NOMO-1 treated with DMSO at 0.1 percent for 48 hours (cell line): Measurements from ENCODE around the gene PLBD2.

ENCODE experiments used
- DNase-seq: peaks from one replicate; lab custom pipeline; 2025; ENCODE audit not compliant: unreplicated experiment; lab: John Stamatoyannopoulos, UW

Gene PLBD2

GRCh38 chr12:113368331-113368730 lies 9.9 kb downstream of the PLBD2 start:
- DNase-seq = no peak

- no peak for DNase-seq
These were observed 11.1 kb downstream of the PLBD2 start for GRCh38 chr12:113369391-113369985.

GRCh38 chr12:113370923-113371682 lies 12.7 kb downstream of the PLBD2 start:
- no peak for DNase-seq

DNA sequence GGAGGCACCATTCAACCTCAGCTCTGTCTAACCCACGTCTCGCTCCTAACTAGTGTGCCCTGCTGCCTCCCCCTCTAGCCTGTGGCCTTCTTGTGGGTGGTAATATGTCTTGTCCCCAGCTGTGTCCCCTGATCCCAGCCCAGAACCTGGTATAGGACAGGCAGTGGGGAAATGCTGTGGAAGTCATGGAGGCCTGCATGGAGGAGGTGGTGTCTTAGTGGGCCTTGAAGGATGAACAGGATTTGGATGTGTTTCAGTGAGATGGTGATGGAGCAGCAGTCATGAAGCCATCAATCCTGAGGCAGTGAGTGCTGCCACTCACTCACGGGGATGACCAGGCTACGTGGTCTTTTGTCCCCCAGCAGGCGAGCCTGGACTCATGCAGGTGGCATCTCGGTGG lies 13.4 kb downstream of the PLBD2 start:
- DNase-seq = no peak

DNA sequence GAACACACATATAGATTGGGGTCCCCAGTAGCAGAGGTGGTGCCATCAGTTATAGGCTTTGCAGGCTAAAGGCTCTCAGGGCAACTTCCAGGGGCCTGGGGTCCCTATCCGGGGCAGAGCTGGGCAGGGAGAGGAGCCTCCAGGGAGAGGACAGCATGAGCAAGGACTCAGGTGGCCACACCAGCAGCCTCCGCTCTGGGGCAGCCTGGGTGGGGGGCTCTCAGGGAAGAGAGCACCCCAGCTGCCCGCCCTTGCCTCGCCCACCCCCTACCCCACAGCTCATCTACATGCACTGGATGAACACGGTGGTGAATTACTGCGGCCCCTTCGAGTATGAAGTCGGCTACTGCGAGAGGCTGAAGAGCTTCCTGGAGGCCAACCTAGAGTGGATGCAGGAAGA lies 14.0 kb downstream of the PLBD2 start:
- DNase-seq = no peak

- DNase-seq = no peak
These were observed 15.1 kb downstream of the PLBD2 start for GRCh38 chr12:113373440-113373839.

DNA sequence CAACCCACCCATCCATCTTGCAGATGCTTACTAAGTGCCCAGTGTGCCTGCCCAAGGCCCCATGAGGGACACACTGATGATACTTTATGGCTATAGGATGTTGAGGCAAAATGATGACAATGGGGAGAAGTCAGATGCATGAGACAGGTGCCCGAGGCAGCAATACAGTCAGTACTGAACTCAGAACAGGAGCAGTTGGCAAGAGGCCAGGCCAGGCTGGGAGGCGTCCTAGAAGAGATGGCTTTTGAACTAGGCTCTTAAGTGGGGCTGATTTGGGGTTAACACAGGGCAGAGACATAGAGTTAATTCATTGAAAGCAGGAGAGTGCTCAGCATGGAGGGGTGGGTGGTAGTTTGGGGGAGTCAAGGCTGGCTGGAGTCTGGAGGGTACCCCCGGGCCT lies 15.6 kb downstream of the PLBD2 start:
- DNase-seq = no peak

DNA sequence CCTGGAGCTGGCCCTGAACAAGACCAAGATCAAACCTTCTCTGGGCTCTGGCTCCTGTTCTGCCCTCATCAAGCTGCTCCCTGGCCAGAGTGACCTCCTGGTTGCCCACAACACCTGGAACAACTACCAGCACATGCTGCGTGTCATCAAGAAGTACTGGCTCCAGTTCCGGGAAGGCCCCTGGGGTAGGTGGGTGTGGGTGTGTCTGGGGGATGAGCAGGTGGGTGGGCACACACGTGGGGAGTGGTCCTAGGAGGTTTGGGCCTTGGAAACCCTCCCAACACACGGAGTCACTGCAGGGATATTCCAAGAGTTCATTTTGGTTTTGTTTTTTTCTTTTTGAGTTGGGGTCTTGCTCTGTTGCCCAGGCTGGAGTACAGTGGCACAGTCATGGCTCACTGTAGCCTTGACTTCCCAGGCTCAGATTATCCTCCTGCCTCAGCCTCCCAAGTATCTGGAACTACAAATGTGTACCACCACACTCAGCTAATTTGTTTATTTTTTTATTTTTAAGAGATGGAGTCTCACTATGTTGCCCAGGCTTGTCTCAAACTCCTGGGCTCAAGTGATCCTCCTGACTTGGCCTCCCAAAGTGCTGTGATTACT lies 16.5 kb downstream of the PLBD2 start:
- DNase-seq = no peak

- DNase-seq = no peak
These were observed 19.9 kb downstream of the PLBD2 start for GRCh38 chr12:113378291-113378690.

DNA sequence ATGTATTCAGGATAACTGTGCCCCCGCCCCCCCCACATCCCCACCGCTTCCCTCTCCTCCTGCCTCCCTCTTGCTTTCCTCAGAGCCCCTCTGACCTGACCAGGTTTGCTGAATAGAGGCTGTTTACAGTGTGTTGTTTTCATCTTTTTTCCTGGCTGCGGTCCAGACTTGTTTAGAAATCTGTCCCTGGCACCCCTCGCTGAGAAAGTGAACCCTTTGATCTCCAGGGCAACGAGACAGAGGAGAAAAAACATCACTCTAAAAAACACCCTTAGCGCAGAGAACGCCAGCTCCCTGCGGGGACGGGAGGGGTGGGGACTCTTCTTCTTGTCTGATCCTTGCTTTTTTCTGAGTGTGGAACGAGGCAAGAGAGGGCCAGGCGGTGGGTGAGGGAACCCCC lies 22.8 kb downstream of the PLBD2 start:
- no peak for DNase-seq

DNA sequence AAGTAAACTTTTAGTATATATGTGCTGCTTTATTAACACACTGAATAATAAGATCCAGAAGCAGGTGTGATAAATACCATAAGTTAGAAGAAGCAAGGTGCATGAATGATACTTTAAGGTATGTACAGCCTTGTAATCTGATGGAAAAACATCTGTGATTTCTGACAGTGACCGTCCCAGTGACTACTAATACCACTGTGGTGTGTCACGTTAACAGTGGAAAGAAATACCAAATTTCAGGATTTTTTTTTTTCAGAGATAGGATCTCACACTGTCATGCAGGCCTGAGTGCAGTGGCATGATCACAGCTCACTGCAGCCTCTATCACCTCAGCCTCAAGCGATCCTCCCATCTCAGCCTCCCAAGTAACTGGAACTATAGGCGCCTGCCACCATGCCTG lies 23.8 kb downstream of the PLBD2 start:
- no peak for DNase-seq

DNA sequence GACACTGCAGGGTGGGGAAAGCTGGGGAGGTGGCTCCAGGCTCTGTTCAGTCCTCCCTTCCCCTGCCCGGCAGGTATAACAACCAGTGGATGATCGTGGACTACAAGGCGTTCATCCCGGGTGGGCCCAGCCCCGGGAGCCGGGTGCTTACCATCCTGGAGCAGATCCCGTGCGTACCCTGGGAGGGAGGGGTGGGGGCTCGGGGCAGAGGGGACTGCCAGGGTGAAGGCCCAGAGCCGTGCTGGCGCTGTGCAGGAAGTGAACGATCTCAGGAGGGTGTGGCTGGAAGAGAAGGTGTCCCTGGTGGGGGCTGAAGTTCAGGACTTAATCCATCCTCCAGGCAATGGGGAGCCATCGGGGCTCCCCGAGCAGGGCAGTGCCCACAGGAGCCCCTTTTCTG lies 26.4 kb downstream of the PLBD2 start:
- no peak for DNase-seq

GRCh38 chr12:113385282-113385882 lies 27.0 kb downstream of the PLBD2 start:
- no peak for DNase-seq

GRCh38 chr12:113386866-113387566 lies 28.6 kb downstream of the PLBD2 start:
- DNase-seq = no peak

DNA sequence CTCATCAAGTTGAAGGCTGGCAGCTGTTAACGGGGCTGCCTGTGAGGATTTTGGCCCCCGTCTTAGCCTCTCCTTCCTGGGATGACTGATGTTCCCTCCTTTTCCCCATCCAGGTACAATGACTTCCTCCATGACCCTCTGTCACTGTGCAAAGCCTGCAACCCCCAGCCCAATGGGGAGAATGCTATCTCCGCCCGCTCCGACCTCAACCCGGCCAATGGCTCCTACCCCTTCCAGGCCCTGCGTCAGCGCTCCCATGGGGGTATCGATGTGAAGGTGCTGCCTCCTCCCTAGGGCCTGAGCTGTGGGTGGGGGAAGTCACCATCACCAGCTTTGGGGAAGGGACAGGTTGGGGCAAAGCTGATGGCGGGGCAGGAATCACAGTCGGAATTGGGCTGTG lies 29.2 kb downstream of the PLBD2 start:
- no peak for DNase-seq

DNA sequence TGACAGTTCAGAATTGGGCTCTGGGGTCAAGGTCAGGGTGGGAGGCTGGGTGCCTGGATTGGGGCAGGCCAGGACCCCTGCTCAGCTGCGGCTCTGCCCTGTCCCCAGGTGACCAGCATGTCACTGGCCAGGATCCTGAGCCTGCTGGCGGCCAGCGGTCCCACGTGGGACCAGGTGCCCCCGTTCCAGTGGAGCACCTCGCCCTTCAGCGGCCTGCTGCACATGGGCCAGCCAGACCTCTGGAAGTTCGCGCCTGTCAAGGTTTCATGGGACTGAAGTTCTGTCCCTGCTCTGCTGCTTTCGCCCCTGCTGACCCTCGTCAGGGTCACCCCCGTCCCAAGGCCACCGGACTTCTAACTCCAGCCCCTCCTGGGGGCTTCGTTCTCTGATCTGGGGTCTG lies 30.0 kb downstream of the PLBD2 start:
- DNase-seq = no peak

DNA sequence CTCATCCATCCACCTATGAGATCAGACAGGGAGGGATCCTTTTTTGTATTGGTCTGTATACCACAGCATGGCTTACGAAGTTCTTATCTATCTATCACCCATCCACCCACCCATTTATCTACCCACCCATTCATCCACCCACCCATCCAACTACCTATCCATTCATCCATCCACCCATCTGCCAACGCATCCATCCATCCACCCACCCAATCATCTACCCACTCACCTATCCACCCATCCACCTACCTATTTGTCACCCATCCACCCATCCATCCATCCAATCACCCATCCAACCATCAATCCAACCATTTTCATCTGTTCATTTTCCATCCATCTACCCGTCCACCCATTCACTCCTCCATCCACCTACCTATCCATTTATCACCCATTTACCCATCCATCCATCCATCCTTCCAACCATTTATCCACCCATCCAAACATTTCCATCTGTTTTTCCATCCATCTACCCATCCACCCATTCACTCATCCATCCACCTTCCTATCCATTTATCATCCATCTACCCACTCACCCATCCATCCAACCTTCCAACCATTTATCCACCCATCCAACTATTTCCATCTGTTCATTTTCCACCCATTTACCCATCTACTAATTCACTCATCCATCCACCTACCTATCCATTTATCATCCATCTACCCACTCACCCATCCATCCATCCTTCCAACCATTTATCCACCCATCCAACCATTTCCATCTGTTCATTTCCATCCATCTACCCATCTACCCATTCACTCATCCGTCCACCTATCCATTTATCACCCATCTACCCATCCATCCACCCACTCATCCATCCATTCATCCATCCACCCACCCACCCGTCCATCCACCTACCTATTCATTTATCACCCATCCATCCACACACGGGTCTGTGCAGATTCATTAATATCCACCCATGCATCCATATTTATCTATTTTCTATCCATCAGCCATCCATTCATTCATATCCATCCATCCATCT lies 32.0 kb downstream of the PLBD2 start:
- DNase-seq = no peak

- no peak for DNase-seq
These were observed 32.8 kb downstream of the PLBD2 start for GRCh38 chr12:113391145-113391544.

DNA sequence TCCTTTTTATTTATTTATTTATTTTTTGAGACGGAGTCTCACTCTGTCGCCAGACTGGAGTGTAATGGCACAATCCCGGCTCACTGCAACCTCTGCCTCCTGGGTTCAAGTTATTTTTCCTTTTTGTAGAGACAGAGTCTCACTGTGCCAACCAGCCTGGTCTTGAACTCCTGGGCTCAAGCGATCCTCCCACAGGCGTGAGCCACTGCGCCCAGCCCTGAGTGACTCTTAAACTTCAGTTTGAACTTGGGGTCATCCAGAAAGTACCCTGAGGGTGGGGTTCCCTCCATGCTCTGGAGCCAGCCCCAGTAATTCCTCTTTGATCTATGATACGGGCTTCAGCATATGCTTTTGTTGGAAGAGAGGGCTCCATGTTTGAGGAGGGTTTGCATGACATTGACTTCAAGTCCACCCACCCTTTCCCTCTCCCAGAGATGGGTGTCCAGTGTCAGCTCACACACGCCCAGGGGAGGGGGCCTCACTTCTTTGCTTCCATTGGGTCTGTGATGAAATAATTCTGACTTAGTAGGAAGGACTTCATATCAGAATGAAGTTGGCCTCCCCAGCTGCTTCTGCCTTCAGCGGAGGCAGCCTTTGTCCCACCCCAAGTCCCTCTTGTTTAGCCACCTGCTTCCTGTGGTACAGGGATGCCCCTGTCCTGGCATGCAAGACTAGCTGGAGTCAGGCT lies 33.4 kb downstream of the PLBD2 start:
- no peak for DNase-seq

DNA sequence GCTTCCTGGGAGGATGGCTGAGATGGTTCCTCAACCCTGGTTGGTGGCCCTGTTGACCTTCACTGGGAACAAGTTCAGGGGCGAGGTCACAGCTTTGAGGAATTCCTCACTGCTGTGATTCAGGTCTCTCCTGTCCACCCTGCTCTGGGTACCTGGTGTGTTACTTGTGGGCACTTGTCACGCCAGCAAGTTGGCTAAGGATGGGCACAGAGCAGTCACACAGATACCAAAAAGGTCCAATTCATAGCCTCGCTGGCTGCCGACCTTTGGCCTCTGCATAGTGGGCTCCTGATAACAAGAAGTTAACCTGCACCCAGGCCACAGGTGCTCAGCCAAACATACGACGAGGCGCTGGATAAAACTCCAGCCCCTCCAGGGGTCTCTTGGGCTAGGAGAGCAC lies 34.1 kb downstream of the PLBD2 start:
- DNase-seq = no peak
